ENCODE results near the gene IL22. TPM values are rescaled to one million over a fixed set of nuclear protein-coding genes. Genes with fewer than 3 reads are reported as not detected.

The IL22 gene
- total RNA-seq, 1 experiment from 2014 or later, result not detected

GRCh38 chr12:68227356-68227755, 26.0 kb downstream of the IL22 start:
- Histone ChIP-seq H3K56ac (ENCODE audit: insufficient read length, low read depth, low read length) (no peak overlapping the region), H3K14ac (ENCODE audit: insufficient read depth, low read length) (no peak overlapping the region), H3K27me3 (ENCODE audit: insufficient read depth, low read length) (no peaks in the 10 kb centered on the region), H3T11ph (ENCODE audit: low read length) (no peak overlapping the region), H3K4ac (ENCODE audit: low read depth, low read length) (no peak overlapping the region), H2BK120ac (ENCODE audit: low read depth, low read length, poor library complexity, severe bottlenecking) (no peak overlapping the region), H2BK12ac (ENCODE audit: insufficient read length, low read depth, low read length) (no peak overlapping the region), H4K8ac (replicated peaks; ENCODE audit: insufficient read length, low read depth, low read length) (no peak overlapping the region), H3K4me1 (ENCODE audit: insufficient read depth, low read length) (no peaks in the 10 kb centered on the region), H3K23me2 (ENCODE audit: insufficient read length, low read depth, low read length, poor library complexity, severe bottlenecking) (no peaks in the 10 kb centered on the region), H2BK20ac (ENCODE audit: low read depth, low read length, poor library complexity, severe bottlenecking) (no peak overlapping the region), H2AK5ac (ENCODE audit: insufficient read length, low read length) (no peak overlapping the region), H3K18ac (ENCODE audit: insufficient read length, low read depth, low read length) (no peak overlapping the region), H4K20me1 (ENCODE audit: control insufficient read depth, insufficient read depth, insufficient read length) (no peaks in the 10 kb centered on the region), H3K27ac (ENCODE audit: insufficient read length, low read depth, low read length) (no peak overlapping the region), H4K91ac (ENCODE audit: insufficient read length, low read depth, low read length) (no peak overlapping the region), H2BK5ac (ENCODE audit: insufficient read length, low read length) (no peak overlapping the region), H2BK15ac (ENCODE audit: low read depth, low read length) (no peak overlapping the region), H3K9ac (ENCODE audit: extremely low read depth, insufficient read length, low read length) (no peak overlapping the region), H2AFZ (ENCODE audit: low read length) (no peak overlapping the region), H3K4me2 (ENCODE audit: insufficient read depth, insufficient read length, low read length) (no peak overlapping the region), H4K5ac (ENCODE audit: insufficient read length, low read depth, low read length) (no peak overlapping the region), H3K23ac (ENCODE audit: insufficient read length, low read depth, low read length) (no peak overlapping the region), H3K79me2 (ENCODE audit: insufficient read depth, low read length) (no peaks in the 10 kb centered on the region), H3K79me1 (ENCODE audit: insufficient read depth, low read depth, low read length, poor library complexity, severe bottlenecking) (no peaks in the 10 kb centered on the region), H3K9me3 (ENCODE audit: control insufficient read depth, low read depth, low read length) (no peaks in the 10 kb centered on the region)
- TF ChIP-seq CTCF (conservative IDR thresholded peaks at IDR 0.05), result no peak
- WGBS (ENCODE audit: extremely low coverage, insufficient read length, low lambda C conversion rate), result no CpG with 5 or more reads among the region's 3 CpGs
- no peaks in the 10 kb centered on the region for H3K36me3 Mint-ChIP-seq (ENCODE audit: insufficient read depth in 1 of 3, low read depth in 3 of 3)
- no peak overlapping the region for H3K27ac Mint-ChIP-seq
- H3K27me3 Mint-ChIP-seq (ENCODE audit: low read depth), result no peaks in the 10 kb centered on the region
- no peaks in the 10 kb centered on the region for H3K9me3 Mint-ChIP-seq
- DNase-seq, result no peak
- H3K4me3 Mint-ChIP-seq, result no peak overlapping the region
- H3K4me1 Mint-ChIP-seq, result peaks cover 8% of the 10 kb centered on the region in 2 experiments; a peak in 3 of 4 replicates
